Neural progenitor cell (in vitro differentiated cells): ENCODE results near the gene BFSP2.

ENCODE experiments used
- CTCF ChIP-seq: fragments of 200-600 bp; sonication (generic); IDR thresholded peaks from 2 replicates; pipeline ENCODE4 v1.5.1; 2017; ENCODE audit warnings: antibody characterized with exemption, mild to moderate bottlenecking
- EZH2 ChIP-seq: fragments of 200-600 bp; sonication (generic); IDR thresholded peaks from 2 replicates; pipeline ENCODE4 v1.6.1; 2017; ENCODE audit warnings: antibody characterized with exemption, mild to moderate bottlenecking, moderate library complexity

GRCh38 chr3:133464573-133464972 is 64.7 kb downstream of the BFSP2 start:
- TF ChIP-seq CTCF (no peak), EZH2 (no peak)
